NCI-H128 (cell line): Measurements from ENCODE around the gene COL23A1.
"Not testable (repeated sequence)": the region's sequence is repeated elsewhere in the genome, so short reads cannot be mapped to it uniquely, and the experiment has no call there.

Source experiments
- DNase-seq: peaks from one replicate; lab custom pipeline; 2025; ENCODE audit not compliant: unreplicated experiment; lab: John Stamatoyannopoulos, UW

The COL23A1 gene

DNA sequence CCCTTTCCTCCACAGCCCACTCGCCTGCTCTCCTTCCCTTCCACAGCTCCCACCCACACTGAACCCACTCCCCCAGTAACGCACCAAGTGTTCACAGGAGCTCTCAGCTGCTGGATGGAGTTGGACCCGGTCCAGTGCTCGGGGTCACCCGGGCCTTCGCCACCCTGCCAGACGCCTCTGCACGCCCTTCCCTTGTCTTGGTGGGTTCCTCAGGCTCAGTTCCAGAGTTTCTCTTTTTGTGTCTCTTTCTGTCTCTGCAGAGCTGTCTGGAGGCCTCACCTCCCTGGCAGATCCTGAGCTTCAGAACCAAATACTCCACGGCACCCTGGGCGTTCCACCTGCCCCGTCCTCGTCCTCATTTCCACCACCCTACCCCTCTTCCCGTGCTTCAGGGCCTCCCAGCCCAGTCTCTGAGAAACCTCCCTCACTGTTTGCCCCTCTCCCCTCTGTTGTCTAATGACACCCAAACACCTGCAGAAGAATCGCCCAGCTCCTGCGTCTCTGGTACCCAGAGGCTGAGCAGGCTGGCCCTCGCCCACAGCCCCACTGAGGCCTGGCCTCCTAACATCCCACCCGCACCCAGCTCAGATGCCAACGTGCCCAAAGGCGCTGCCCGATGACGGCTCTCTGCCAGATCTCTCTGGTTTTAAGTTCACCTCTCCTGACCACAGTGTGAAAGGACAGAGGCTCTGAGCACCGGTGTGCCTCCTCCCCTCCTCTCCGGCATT lies 74.3 kb downstream of the COL23A1 start:
- DNase-seq: no peak

DNA sequence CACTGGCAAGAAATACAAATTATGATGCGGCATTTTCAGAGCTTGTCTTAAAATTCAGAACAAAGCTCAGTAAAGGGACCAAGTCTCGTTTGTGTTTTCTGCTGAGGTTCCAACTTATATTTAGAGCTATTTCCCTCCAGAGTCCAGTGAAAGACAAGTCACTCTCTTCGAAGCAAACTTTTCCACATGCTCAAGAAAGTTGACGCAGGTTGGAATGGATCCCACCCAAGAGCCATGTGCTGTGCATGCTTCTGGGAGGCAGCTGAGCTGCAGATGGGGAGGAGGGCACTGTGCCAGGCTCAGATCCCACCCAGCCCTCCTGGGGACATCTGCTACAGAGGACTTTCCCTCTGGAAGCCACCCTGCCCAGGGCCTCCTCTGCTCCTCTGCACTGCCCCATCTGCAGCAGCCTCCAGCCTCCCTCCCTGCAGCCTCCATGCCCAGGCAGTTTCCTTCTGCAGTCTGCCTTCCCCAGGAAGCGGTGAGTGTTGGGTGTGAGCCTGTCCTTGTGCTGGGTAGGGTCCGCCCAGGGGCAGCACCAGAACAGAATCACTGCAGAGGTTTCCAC lies 75.3 kb downstream of the COL23A1 start:
- no peak for DNase-seq

- DNase-seq: no peak
These were observed 79.0 kb downstream of the COL23A1 start for GRCh38 chr5:178511172-178511571.

GRCh38 chr5:178509491-178510057 lies 80.6 kb downstream of the COL23A1 start:
- DNase-seq: no peak

DNA sequence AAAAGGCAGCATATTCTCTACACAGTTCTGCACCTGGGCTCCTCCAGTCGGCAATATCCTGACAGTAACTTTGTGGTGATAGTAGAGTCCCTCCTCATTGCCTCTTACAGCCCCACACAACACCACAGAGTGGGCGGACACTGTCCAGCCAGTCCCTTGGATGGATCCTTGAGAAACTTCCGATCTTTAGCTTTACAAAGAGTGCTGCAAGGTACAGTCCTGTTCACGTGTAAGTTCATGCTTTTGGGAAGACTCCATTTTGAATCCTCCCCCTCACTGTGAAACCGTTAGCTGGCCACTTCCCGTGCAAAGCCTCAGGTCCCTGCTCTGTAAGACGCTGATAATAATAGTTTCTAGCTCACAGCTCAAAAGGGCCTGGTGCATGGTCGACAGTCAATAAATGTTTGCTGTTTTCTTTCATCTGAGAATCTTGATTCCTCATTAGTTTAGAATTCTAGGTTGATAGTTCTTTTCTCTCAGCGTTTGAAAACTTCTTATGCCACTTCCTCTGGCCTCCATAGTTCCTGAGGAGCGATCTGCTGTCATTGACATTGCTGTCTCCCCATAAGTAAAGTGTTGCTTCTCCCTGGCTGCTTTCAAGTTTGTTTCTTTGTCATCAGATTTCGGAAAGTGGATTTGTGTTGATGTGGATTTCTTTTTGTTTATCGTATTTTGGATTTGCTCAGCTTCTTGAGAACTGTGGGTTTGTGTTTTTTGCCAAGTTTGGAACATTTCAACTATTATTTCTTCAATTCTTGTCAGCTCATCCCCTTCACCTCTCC lies 82.9 kb downstream of the COL23A1 start:
- no peak for DNase-seq

GRCh38 chr5:178505639-178506407 lies 84.4 kb downstream of the COL23A1 start:
- no peak for DNase-seq

GRCh38 chr5:178504340-178504960 lies 85.7 kb downstream of the COL23A1 start:
- no peak for DNase-seq

DNA sequence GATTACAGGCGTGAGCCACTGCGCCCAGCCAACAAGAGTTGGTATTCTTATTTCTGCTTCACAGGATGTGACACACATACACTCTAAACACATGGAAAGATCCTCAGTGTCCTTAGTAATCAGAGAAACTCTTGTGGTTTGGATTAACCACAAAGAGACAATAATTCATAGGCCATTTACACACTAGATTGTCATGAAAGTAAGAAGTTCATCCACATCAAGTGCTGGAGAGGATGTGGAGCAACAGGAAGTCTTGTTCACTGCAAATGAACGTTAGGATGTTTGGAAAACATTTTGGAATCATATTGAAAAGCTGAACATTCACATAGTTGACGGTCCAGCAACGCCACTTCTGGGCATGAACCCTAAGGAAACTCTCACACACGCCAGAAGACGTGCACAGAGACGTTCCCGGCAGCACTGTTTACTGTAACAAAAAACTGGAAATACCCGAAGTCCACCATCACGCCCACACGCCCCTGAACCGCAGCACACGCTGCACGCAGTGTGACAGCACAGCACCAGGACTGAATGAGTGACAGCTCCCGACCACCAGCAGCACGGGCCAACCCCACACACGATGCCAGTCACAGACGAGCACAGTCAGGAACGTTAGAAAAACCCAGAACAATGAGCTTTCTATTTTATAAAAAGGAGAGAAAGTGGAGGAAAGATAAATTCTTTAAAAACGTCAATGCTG lies 87.6 kb downstream of the COL23A1 start:
- DNase-seq: no peak

DNA sequence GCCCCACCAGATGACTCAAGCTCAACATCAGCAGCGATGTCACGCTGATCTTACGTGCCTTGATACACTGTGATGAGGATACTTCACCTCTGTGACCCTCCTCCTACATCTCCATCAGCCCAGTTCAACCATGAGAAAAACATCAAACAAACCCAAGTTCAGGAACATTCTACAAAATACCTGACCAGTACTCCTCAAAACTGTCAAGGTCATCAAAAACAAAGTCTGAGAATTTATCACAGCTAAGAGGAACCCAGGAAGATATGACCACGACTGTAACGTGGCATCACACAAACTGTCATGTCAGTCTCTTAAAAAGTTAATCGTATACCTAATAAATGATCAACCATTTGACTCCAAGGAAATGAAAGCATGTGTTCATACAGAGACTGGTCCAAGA lies 90.8 kb downstream of the COL23A1 start:
- DNase-seq: no peak

DNA sequence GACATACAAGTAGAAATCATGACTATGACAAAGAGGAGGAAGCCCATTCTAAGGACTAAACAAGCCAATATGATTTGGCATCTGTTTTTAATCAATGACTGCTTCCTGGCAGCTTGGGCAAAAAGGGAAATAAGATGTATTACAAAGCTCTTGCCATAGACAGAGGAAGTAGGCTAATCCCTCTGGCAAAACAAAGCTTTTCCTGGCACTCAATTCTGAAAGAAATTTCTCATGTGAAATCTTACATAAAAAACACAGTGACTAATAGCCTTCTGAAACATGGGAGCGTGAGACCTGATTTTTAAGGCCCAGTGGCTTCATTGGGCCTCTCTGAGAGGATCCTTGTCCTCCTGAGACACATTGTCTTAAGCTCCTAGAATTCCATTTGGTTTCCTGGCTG lies 93.6 kb downstream of the COL23A1 start:
- no peak for DNase-seq

- no peak for DNase-seq
These were observed 94.0 kb downstream of the COL23A1 start for GRCh38 chr5:178496214-178496613.

GRCh38 chr5:178495706-178496105 lies 94.5 kb downstream of the COL23A1 start:
- DNase-seq: no peak

GRCh38 chr5:178492278-178492677 lies 97.9 kb downstream of the COL23A1 start:
- DNase-seq: no peak

GRCh38 chr5:178490935-178491652 lies 99.1 kb downstream of the COL23A1 start:
- DNase-seq: no peak

GRCh38 chr5:178489271-178489976 lies 100.8 kb downstream of the COL23A1 start:
- DNase-seq: no peak

- no peak for DNase-seq
These were observed 101.5 kb downstream of the COL23A1 start for GRCh38 chr5:178488696-178489095.

DNA sequence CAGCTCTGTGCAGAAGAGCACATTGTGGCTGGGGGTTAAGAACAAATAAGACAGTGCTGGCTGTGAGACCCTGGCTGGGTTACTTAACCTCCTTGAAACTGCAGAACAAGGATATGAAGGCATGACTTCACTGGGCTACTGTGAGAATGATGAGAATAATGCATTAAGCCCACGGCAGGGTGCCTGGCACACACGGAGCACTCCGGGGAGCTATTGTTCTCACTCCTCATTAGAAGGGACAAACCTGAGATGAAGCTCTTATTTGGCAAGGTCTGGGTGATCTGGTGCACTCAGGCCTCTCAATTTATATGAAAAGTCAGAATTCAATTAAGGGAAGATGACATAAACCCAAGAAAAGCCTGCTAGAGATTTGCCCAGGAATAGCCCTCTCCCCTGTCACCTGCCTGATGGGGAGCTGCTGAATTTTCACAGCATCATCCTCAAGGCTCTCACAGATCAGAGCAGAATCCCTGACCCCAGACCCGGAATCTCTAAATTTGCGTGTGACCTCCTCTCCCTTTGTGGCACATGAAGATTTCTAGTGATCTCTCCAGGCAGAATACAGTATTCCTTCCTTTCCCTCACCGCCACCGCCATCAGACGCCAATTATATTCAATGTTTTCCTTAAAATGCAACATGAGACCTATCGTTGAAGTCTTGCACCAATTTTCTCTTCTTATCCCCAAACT lies 102.1 kb downstream of the COL23A1 start:
- no peak for DNase-seq

DNA sequence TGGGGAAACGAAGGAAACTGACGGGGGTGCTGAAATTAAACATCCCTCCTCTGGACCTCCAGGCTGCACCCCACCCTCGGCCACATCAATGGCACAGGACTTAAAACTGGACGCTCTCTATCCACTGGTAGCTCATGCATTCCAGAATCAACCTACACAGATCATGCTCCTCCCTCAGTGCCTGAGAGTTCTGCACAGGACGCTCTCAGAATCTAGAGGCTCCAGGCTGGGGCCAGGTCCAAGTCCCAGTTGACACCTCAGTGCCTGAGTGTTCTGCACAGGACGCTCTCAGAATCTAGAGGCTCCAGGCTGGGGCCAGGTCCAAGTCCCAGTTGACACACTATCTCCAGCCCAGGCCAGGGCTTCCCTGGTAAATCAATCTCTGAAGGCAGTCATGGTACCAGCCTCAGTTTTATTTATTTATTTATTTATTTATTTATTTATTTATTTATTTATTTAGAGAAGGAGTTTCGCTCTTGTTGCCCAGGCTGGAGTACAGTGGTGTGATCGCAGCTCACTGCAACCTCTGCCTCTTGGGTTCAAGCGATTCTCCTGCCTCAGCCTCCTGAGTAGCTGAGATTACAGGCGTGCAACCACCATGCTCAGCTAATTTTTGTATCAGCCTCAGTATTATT lies 103.2 kb downstream of the COL23A1 start:
- not testable (repeated sequence) for DNase-seq
